Measurements from ENCODE around the gene DHRS7C.

DHRS7C gene

GRCh38 chr17:9828296-9829295 is 37.2 kb upstream of the DHRS7C start:
- ChIA-PET CTCF (no interaction called here), POLR2A (no interaction called here)
- WGBS (ENCODE audit: insufficient coverage): 92% methylated on average over 9 of the region's 13 CpGs
- Histone ChIP-seq H3K4me1 (ENCODE audit: control extremely low read depth in 1 of 4, control insufficient read depth in 4 of 4, insufficient read depth in 4 of 4, low read length in 3 of 4) (no peaks in the 10 kb centered on the region), H3K9me3 (ENCODE audit: control extremely low read depth in 1 of 5, control insufficient read depth in 4 of 5, insufficient read depth in 2 of 5, low read depth in 1 of 5, low read length in 4 of 5) (no peaks in the 10 kb centered on the region), H3K36me3 (ENCODE audit: control insufficient read depth in 4 of 4, insufficient read depth in 4 of 4, low read length in 3 of 4) (no peaks in the 10 kb centered on the region), H3K27ac (ENCODE audit: insufficient read depth in 1 of 2, low read depth in 1 of 2, low read length in 2 of 2, poor library complexity in 1 of 2, severe bottlenecking in 2 of 2) (no peak overlapping the region), H3K4me3 (ENCODE audit: control insufficient read depth in 1 of 7, extremely low read depth in 1 of 7, insufficient read depth in 4 of 7, low read depth in 2 of 7, low read length in 6 of 7) (no peak overlapping the region), H3K27me3 (replicated peaks in 2 of 5; ENCODE audit: control insufficient read depth in 4 of 5, insufficient read depth in 5 of 5, low read length in 4 of 5) (peaks cover 0 to 13% (median 0%) of the 10 kb centered on the region in 5 experiments)
- DNase-seq: no peak

- H3K4me1 ChIP-seq (ENCODE audit: control extremely low read depth in 1 of 4, control insufficient read depth in 4 of 4, insufficient read depth in 4 of 4, low read length in 3 of 4): no peaks in the 10 kb centered on the region
- no peak for DNase-seq
- no peak within 1 kb of the TSS for H3K4me3 ChIP-seq (ENCODE audit: control insufficient read depth in 1 of 7, extremely low read depth in 1 of 7, insufficient read depth in 4 of 7, low read depth in 2 of 7, low read length in 6 of 7)
- no peaks in the 10 kb centered on the region for H3K9me3 ChIP-seq (ENCODE audit: control extremely low read depth in 1 of 5, control insufficient read depth in 4 of 5, insufficient read depth in 2 of 5, low read depth in 1 of 5, low read length in 4 of 5)
- ChIA-PET POLR2A (no interaction called here), CTCF (no interaction called here)
- 77% methylated on average over 12 of the region's 21 CpGs for WGBS (ENCODE audit: insufficient coverage)
- H3K36me3 ChIP-seq (ENCODE audit: control insufficient read depth in 4 of 4, insufficient read depth in 4 of 4, low read length in 3 of 4): no peaks in the 10 kb centered on the region
- no peak within 1 kb of the TSS for H3K27ac ChIP-seq (ENCODE audit: insufficient read depth in 1 of 2, low read depth in 1 of 2, low read length in 2 of 2, poor library complexity in 1 of 2, severe bottlenecking in 2 of 2)
- peaks cover 0 to 13% (median 0%) of the 10 kb centered on the region in 5 experiments for H3K27me3 ChIP-seq (replicated peaks in 2 of 5; ENCODE audit: control insufficient read depth in 4 of 5, insufficient read depth in 5 of 5, low read length in 4 of 5)
Measured at GRCh38 chr17:9825641-9826150, 34.3 kb upstream of the DHRS7C start, which contains the start of gene GLP2R. Gene GLP2R (plus strand): TSS chr17:9825924. CDS start chr17:9826064, 140 bp downstream.

- no peaks in the 10 kb centered on the region for H3K9me3 ChIP-seq (ENCODE audit: control extremely low read depth in 1 of 5, control insufficient read depth in 4 of 5, insufficient read depth in 2 of 5, low read depth in 1 of 5, low read length in 4 of 5)
- peaks cover 0 to 13% (median 1%) of the 10 kb centered on the region in 5 experiments for H3K27me3 ChIP-seq (replicated peaks in 2 of 5; ENCODE audit: control insufficient read depth in 4 of 5, insufficient read depth in 5 of 5, low read length in 4 of 5)
- no peaks in the 10 kb centered on the region for H3K36me3 ChIP-seq (ENCODE audit: control insufficient read depth in 4 of 4, insufficient read depth in 4 of 4, low read length in 3 of 4)
- no peaks in the 10 kb centered on the region for H3K4me1 ChIP-seq (ENCODE audit: control extremely low read depth in 1 of 4, control insufficient read depth in 4 of 4, insufficient read depth in 4 of 4, low read length in 3 of 4)
- no peak overlapping the region for H3K27ac ChIP-seq (ENCODE audit: insufficient read depth in 1 of 2, low read depth in 1 of 2, low read length in 2 of 2, poor library complexity in 1 of 2, severe bottlenecking in 2 of 2)
- CTCF ChIA-PET: no interaction called here
- WGBS (ENCODE audit: insufficient coverage): 93% methylated on average over 7 of the region's 8 CpGs
- no peak overlapping the region for H3K4me3 ChIP-seq (ENCODE audit: control insufficient read depth in 1 of 7, extremely low read depth in 1 of 7, insufficient read depth in 4 of 7, low read depth in 2 of 7, low read length in 6 of 7)
- DNase-seq: no peak
- POLR2A ChIA-PET: no interaction called here
Measured at GRCh38 chr17:9824797-9825338, 33.5 kb upstream of the DHRS7C start.

GRCh38 chr17:9824094-9824493 is 32.7 kb upstream of the DHRS7C start:
- Histone ChIP-seq H3K4me3 (ENCODE audit: control insufficient read depth in 1 of 7, extremely low read depth in 1 of 7, insufficient read depth in 4 of 7, low read depth in 2 of 7, low read length in 6 of 7) (no peak overlapping the region), H3K9me3 (ENCODE audit: control extremely low read depth in 1 of 5, control insufficient read depth in 4 of 5, insufficient read depth in 2 of 5, low read depth in 1 of 5, low read length in 4 of 5) (no peaks in the 10 kb centered on the region), H3K36me3 (ENCODE audit: control insufficient read depth in 4 of 4, insufficient read depth in 4 of 4, low read length in 3 of 4) (no peaks in the 10 kb centered on the region), H3K27ac (ENCODE audit: insufficient read depth in 1 of 2, low read depth in 1 of 2, low read length in 2 of 2, poor library complexity in 1 of 2, severe bottlenecking in 2 of 2) (no peak overlapping the region), H3K4me1 (ENCODE audit: control extremely low read depth in 1 of 4, control insufficient read depth in 4 of 4, insufficient read depth in 4 of 4, low read length in 3 of 4) (no peaks in the 10 kb centered on the region), H3K27me3 (replicated peaks in 2 of 5; ENCODE audit: control insufficient read depth in 4 of 5, insufficient read depth in 5 of 5, low read length in 4 of 5) (peaks cover 0 to 13% (median 1%) of the 10 kb centered on the region in 5 experiments)
- DNase-seq: no peak
- 70% methylated on average over 2 of the region's 4 CpGs for WGBS (ENCODE audit: insufficient coverage)
- ChIA-PET POLR2A (no interaction called here), CTCF (no interaction called here)

- 80% methylated on average over 7 of the region's 15 CpGs for WGBS (ENCODE audit: insufficient coverage)
- CTCF ChIA-PET: no interaction called here
- Histone ChIP-seq H3K9me3 (ENCODE audit: control extremely low read depth in 1 of 5, control insufficient read depth in 4 of 5, insufficient read depth in 2 of 5, low read depth in 1 of 5, low read length in 4 of 5) (no peaks in the 10 kb centered on the region), H3K27me3 (replicated peaks in 2 of 5; ENCODE audit: control insufficient read depth in 4 of 5, insufficient read depth in 5 of 5, low read length in 4 of 5) (peaks cover 0 to 13% (median 0%) of the 10 kb centered on the region in 5 experiments), H3K4me3 (ENCODE audit: control insufficient read depth in 1 of 7, extremely low read depth in 1 of 7, insufficient read depth in 4 of 7, low read depth in 2 of 7, low read length in 6 of 7) (no peak within 1 kb of the TSS), H3K36me3 (ENCODE audit: control insufficient read depth in 4 of 4, insufficient read depth in 4 of 4, low read length in 3 of 4) (no peaks in the 10 kb centered on the region), H3K4me1 (ENCODE audit: control extremely low read depth in 1 of 4, control insufficient read depth in 4 of 4, insufficient read depth in 4 of 4, low read length in 3 of 4) (no peaks in the 10 kb centered on the region), H3K27ac (ENCODE audit: insufficient read depth in 1 of 2, low read depth in 1 of 2, low read length in 2 of 2, poor library complexity in 1 of 2, severe bottlenecking in 2 of 2) (no peak within 1 kb of the TSS)
- peak in 2 of 3 donors; percentile 4 to 12 for DNase-seq
- POLR2A ChIA-PET: no interaction called here
Measured at GRCh38 chr17:9821921-9822320, 30.5 kb upstream of the DHRS7C start, which contains the start of gene GSG1L2. Gene GSG1L2 (minus strand): TSS chr17:9822079. CDS start chr17:9822071, 8 bp downstream.

- DNase-seq: no peak
- peaks cover 0 to 7% (median 0%) of the 10 kb centered on the region in 5 experiments for H3K27me3 ChIP-seq (replicated peaks in 2 of 5; ENCODE audit: control insufficient read depth in 4 of 5, insufficient read depth in 5 of 5, low read length in 4 of 5)
- WGBS (ENCODE audit: insufficient coverage): 100% methylated on average over 1 of the region's 3 CpGs
- H3K9me3 ChIP-seq (ENCODE audit: control extremely low read depth in 1 of 5, control insufficient read depth in 4 of 5, insufficient read depth in 2 of 5, low read depth in 1 of 5, low read length in 4 of 5): no peaks in the 10 kb centered on the region
- H3K27ac ChIP-seq (ENCODE audit: insufficient read depth in 1 of 2, low read depth in 1 of 2, low read length in 2 of 2, poor library complexity in 1 of 2, severe bottlenecking in 2 of 2): no peak overlapping the region
- CTCF ChIA-PET: no interaction called here
- H3K4me3 ChIP-seq (ENCODE audit: control insufficient read depth in 1 of 7, extremely low read depth in 1 of 7, insufficient read depth in 4 of 7, low read depth in 2 of 7, low read length in 6 of 7): no peak overlapping the region
- H3K36me3 ChIP-seq (ENCODE audit: control insufficient read depth in 4 of 4, insufficient read depth in 4 of 4, low read length in 3 of 4): no peaks in the 10 kb centered on the region
- POLR2A ChIA-PET: interaction anchor here (0.6 kb wide), 1 partner anchor 1415 kb away, joined by 4 read pairs; no protein-coding TSS in a partner anchor
- no peaks in the 10 kb centered on the region for H3K4me1 ChIP-seq (ENCODE audit: control extremely low read depth in 1 of 4, control insufficient read depth in 4 of 4, insufficient read depth in 4 of 4, low read length in 3 of 4)
Measured at GRCh38 chr17:9820448-9820847, 29.1 kb upstream of the DHRS7C start.

- Histone ChIP-seq H3K9me3 (ENCODE audit: control extremely low read depth in 1 of 5, control insufficient read depth in 4 of 5, insufficient read depth in 2 of 5, low read depth in 1 of 5, low read length in 4 of 5) (no peaks in the 10 kb centered on the region), H3K36me3 (ENCODE audit: control insufficient read depth in 4 of 4, insufficient read depth in 4 of 4, low read length in 3 of 4) (no peaks in the 10 kb centered on the region), H3K4me3 (ENCODE audit: control insufficient read depth in 1 of 7, extremely low read depth in 1 of 7, insufficient read depth in 4 of 7, low read depth in 2 of 7, low read length in 6 of 7) (no peak overlapping the region), H3K4me1 (ENCODE audit: control extremely low read depth in 1 of 4, control insufficient read depth in 4 of 4, insufficient read depth in 4 of 4, low read length in 3 of 4) (no peaks in the 10 kb centered on the region), H3K27ac (ENCODE audit: insufficient read depth in 1 of 2, low read depth in 1 of 2, low read length in 2 of 2, poor library complexity in 1 of 2, severe bottlenecking in 2 of 2) (no peak overlapping the region), H3K27me3 (replicated peaks in 2 of 5; ENCODE audit: control insufficient read depth in 4 of 5, insufficient read depth in 5 of 5, low read length in 4 of 5) (peaks cover 0 to 3% (median 0%) of the 10 kb centered on the region in 5 experiments)
- 100% methylated on average over 4 of the region's 4 CpGs for WGBS (ENCODE audit: insufficient coverage)
- ChIA-PET CTCF (no interaction called here), POLR2A (no interaction called here)
- DNase-seq: no peak
Measured at GRCh38 chr17:9818760-9819159, 27.4 kb upstream of the DHRS7C start.

Measured in common myeloid progenitor, CD34-positive (primary cell).